IMR-90 (cell line): Measurements from ENCODE around the gene COL13A1.

Experiments used
- CHD1 ChIP-seq: IDR thresholded peaks from 2 replicates; pipeline ENCODE4 v1.6.1; 2012; ENCODE audit warnings: low read depth, low read length, improper control_type of control experiment
- MAFK ChIP-seq: IDR thresholded peaks from 2 replicates; pipeline ENCODE4 v1.6.1; 2012; ENCODE audit warnings: low read depth, low read length, improper control_type of control experiment
- POLR2A ChIP-seq: IDR thresholded peaks from 2 replicates; pipeline ENCODE4 v1.6.1; 2012; ENCODE audit warnings: mild to moderate bottlenecking, low read depth, low read length
- RAD21 ChIP-seq: IDR thresholded peaks from 2 replicates; pipeline ENCODE4 v1.6.1; 2012; ENCODE audit warnings: low read length, improper control_type of control experiment
- RFX5 ChIP-seq: IDR thresholded peaks from 2 replicates; pipeline ENCODE4 v1.8.0; 2012; ENCODE audit warnings: low read depth, mild to moderate bottlenecking, low read length, moderate library complexity
- TF ChIP-seq, protein P1 (sequence below): conservative IDR thresholded peaks from 2 replicates; pipeline ENCODE4 v1.5.1; 2012; ENCODE audit warnings: mild to moderate bottlenecking, low read depth, low read length, improper control_type of control experiment
- TF ChIP-seq, protein P2 (sequence below): fragments of 150-350 bp; IDR thresholded peaks from 2 replicates; pipeline ENCODE4 v1.6.1; 2016; ENCODE audit warnings: low read depth, mild to moderate bottlenecking, low read length, moderate library complexity, borderline replicate concordance

DNA sequence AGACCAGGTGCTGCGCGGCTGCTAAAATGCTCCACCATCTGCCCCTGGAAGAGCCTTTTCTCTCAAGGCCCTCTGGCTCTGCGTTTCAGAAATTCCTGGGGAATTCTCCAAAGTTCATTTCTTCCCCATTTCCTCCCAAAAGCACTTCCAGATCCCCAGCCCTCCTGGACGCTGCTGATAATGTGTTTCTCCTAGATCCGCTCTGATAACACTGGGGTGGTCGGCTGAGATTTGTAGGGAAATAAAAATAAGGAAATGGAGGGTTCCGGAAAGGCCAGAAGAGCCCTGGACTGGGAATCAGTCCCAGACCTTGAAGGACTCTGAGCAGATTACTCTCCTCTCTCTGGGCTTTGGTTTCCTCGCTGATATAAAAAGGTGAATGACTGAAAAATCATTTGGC lies 28.1 kb downstream of the COL13A1 start:
- TF ChIP-seq RFX5 (no peak), CHD1 (no peak), POLR2A (no peak), RAD21 (no peak), MAFK (no peak)
- TF ChIP-seq, protein P1, sequence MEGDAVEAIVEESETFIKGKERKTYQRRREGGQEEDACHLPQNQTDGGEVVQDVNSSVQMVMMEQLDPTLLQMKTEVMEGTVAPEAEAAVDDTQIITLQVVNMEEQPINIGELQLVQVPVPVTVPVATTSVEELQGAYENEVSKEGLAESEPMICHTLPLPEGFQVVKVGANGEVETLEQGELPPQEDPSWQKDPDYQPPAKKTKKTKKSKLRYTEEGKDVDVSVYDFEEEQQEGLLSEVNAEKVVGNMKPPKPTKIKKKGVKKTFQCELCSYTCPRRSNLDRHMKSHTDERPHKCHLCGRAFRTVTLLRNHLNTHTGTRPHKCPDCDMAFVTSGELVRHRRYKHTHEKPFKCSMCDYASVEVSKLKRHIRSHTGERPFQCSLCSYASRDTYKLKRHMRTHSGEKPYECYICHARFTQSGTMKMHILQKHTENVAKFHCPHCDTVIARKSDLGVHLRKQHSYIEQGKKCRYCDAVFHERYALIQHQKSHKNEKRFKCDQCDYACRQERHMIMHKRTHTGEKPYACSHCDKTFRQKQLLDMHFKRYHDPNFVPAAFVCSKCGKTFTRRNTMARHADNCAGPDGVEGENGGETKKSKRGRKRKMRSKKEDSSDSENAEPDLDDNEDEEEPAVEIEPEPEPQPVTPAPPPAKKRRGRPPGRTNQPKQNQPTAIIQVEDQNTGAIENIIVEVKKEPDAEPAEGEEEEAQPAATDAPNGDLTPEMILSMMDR = no peak
- TF ChIP-seq, protein P2, sequence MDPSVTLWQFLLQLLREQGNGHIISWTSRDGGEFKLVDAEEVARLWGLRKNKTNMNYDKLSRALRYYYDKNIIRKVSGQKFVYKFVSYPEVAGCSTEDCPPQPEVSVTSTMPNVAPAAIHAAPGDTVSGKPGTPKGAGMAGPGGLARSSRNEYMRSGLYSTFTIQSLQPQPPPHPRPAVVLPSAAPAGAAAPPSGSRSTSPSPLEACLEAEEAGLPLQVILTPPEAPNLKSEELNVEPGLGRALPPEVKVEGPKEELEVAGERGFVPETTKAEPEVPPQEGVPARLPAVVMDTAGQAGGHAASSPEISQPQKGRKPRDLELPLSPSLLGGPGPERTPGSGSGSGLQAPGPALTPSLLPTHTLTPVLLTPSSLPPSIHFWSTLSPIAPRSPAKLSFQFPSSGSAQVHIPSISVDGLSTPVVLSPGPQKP = no peak
